Endothelial cell of umbilical vein (primary cell): ENCODE results near the gene IL17REL. TPM values are rescaled to one million over a fixed set of nuclear protein-coding genes. Genes with fewer than 3 reads are reported as not detected.

Experiments
- BruUV-seq: library from RNA; stranded (reverse); fragments of 400-500 nt; replicated peaks from 2 replicates; lab custom pipeline; 2021; lab: Mats Ljungman, UMichigan
- CTCF ChIA-PET: fragments of 300-600, 350-600 bp; sonication (Branson Sonifier 250); formaldehyde crosslinking; loops from one replicate; lab custom pipeline; 2021; ENCODE audit warnings: antibody characterized with exemption, inconsistent platforms; lab: Charles Lee
- POLR2A ChIA-PET: fragments of 300-600, 350-600 bp; sonication (Branson Sonifier 250); formaldehyde crosslinking; loops from one replicate; lab custom pipeline; 2021; ENCODE audit warnings: antibody characterized with exemption, inconsistent platforms; lab: Charles Lee
- DNase-seq: peaks from one replicate; pipeline ENCODE4 v3.0.0-alpha.2; 2011; ENCODE audit warnings: low read depth, low spot score
- FAIRE-seq: peaks from 2 replicates; lab custom pipeline; 2011; peaks lifted over from hg19 to GRCh38; lab: Jason Lieb, UNC
- H2AFZ ChIP-seq: 2 replicates; pipeline ENCODE4 v1.6.0; 2012; ENCODE audit warnings: low read depth, low read length, control low read depth, inconsistent platforms
- H3K27ac ChIP-seq: 2 replicates; pipeline ENCODE4 v1.5.1; 2011; ENCODE audit warnings: low read depth, mild to moderate bottlenecking, control low read depth, low read length, moderate library complexity; ENCODE audit not compliant: insufficient read depth
- H3K27me3 ChIP-seq, 2 experiments: 2 replicates each; pipeline versions ENCODE4 v1.6.0 to v1.6.1; 2011; ENCODE audit warnings: low read length in 2 of 2, mixed read lengths in 1 of 2; ENCODE audit not compliant: control insufficient read depth in 2 of 2, insufficient read depth in 2 of 2
- H3K36me3 ChIP-seq, 2 experiments: 2 replicates in 1 of 2; 3 replicates in 1 of 2; pipeline ENCODE4 v1.5.1; 2011; ENCODE audit warnings: low read length in 2 of 2, mild to moderate bottlenecking in 1 of 2, moderate library complexity in 1 of 2; ENCODE audit not compliant: control insufficient read depth in 2 of 2, insufficient read depth in 2 of 2; ENCODE audit errors: extremely low read depth in 1 of 2
- H3K4me1 ChIP-seq: 3 replicates; pipeline ENCODE4 v1.5.1; 2011; ENCODE audit warnings: mild to moderate bottlenecking, low read length; ENCODE audit not compliant: control insufficient read depth, insufficient read depth; ENCODE audit errors: extremely low read depth
- H3K4me2 ChIP-seq: 2 replicates; pipeline ENCODE4 v1.6.1; 2011; ENCODE audit warnings: low read length, control low read depth, mixed read lengths; ENCODE audit not compliant: insufficient read depth
- H3K4me3 ChIP-seq, 3 experiments: fragments of 200-600 bp in 1 of 3; sonication (generic), shearing (Covaris generic) in 1 of 3; replicated peaks in 1 of 3; 2 replicates each; pipeline ENCODE4 v1.5.1; 2011 to 2016; ENCODE audit warnings: control low read depth in 3 of 3, low read length in 3 of 3, mild to moderate bottlenecking in 2 of 3, inconsistent platforms in 1 of 3, low read depth in 1 of 3, moderate library complexity in 1 of 3; ENCODE audit not compliant: insufficient read depth in 1 of 3
- H3K79me2 ChIP-seq: 2 replicates; pipeline ENCODE4 v1.6.0; 2012; ENCODE audit warnings: low read length, inconsistent platforms; ENCODE audit not compliant: control insufficient read depth, insufficient read depth
- H3K9ac ChIP-seq: replicated peaks from 2 replicates; pipeline ENCODE3; 2011; ENCODE audit warnings: low read length, control low read depth; ENCODE audit not compliant: insufficient read depth; ENCODE audit errors: extremely low read depth
- H3K9me1 ChIP-seq: replicated peaks from 3 replicates; pipeline ENCODE4 v1.6.0; 2011; ENCODE audit warnings: mild to moderate bottlenecking, low read length; ENCODE audit not compliant: control insufficient read depth, insufficient read depth; ENCODE audit errors: extremely low read depth
- H3K9me3 ChIP-seq: replicated peaks from 2 replicates; pipeline ENCODE4 v1.5.1; 2012; ENCODE audit warnings: low read length, inconsistent platforms; ENCODE audit not compliant: control insufficient read depth, insufficient read depth
- H4K20me1 ChIP-seq: replicated peaks from 2 replicates; pipeline ENCODE3; 2011; ENCODE audit warnings: mild to moderate bottlenecking, low read length; ENCODE audit not compliant: control insufficient read depth, insufficient read depth; ENCODE audit errors: extremely low read depth
- EZH2 ChIP-seq: IDR thresholded peaks from 2 replicates; pipeline ENCODE4 v1.6.1; 2012; ENCODE audit warnings: borderline replicate concordance, low read depth, mild to moderate bottlenecking, moderate library complexity, low read length, inconsistent platforms; ENCODE audit not compliant: severe bottlenecking
- FOS ChIP-seq: IDR thresholded peaks from 2 replicates; pipeline ENCODE4 v1.6.1; 2011; ENCODE audit warnings: mild to moderate bottlenecking, low read length, moderate library complexity, borderline replicate concordance; ENCODE audit not compliant: insufficient read depth
- GATA2 ChIP-seq: IDR thresholded peaks from 2 replicates; pipeline ENCODE4 v1.7.0; 2011; ENCODE audit warnings: low read depth, mild to moderate bottlenecking, moderate library complexity, mixed read lengths, low read length; ENCODE audit not compliant: insufficient read length, insufficient read depth
- JUN ChIP-seq: IDR thresholded peaks from 2 replicates; pipeline ENCODE4 v1.6.1; 2011; ENCODE audit warnings: borderline replicate concordance, low read depth; ENCODE audit not compliant: insufficient read length, insufficient read depth
- MAX ChIP-seq: IDR thresholded peaks from 2 replicates; pipeline ENCODE4 v1.6.1; 2011; ENCODE audit not compliant: insufficient read depth, insufficient read length
- MYC ChIP-seq: IDR thresholded peaks from one replicate; pipeline ENCODE4 v1.6.1; 2011; ENCODE audit warnings: mild to moderate bottlenecking, low read depth, low read length
- POLR2A ChIP-seq: IDR thresholded peaks from 2 replicates; pipeline ENCODE4 v1.6.1; 2012; ENCODE audit warnings: low read depth, mild to moderate bottlenecking, control low read depth, low read length
- POLR2AphosphoS5 ChIP-seq: IDR thresholded peaks from 2 replicates; pipeline ENCODE4 v1.6.1; 2012; ENCODE audit warnings: low read depth, mild to moderate bottlenecking, control low read depth, low read length, moderate library complexity; ENCODE audit not compliant: insufficient read depth
- dilution Hi-C: fragments of 300-500 bp; cut with MboI; formaldehyde crosslinking; loops from one replicate; pipeline ENCODE4 v1.15.0; 2019; ENCODE audit warnings: low sequenced_read_pairs; ENCODE audit not compliant: extremely low pct_ligation_motif_present
- intact Hi-C: fragments of 100-400 bp; cut with micrococcal nuclease; formaldehyde crosslinking; loops from one replicate; pipeline ENCODE4 v1.10.0; 2022
- polyA plus RNA-seq, 4 experiments: library from polyadenylated mRNA; depleted of rRNA in 3 of 4; stranded (reverse) in 3 of 4; unstranded in 1 of 4; fragments of >200 nt; gene quantifications; 2 replicates each; pipeline versions ENCODE4 v1.2.1 to v1.2.3, GENCODE V29; 2011 to 2012; ENCODE audit warnings: missing spikeins in 1 of 4
- total RNA-seq: library from RNA; stranded (reverse); gene quantifications from 2 replicates; pipeline ENCODE4 v1.2.3, GENCODE V29; 2021
- TF ChIP-seq, protein P1 (sequence below), 2 donors: IDR thresholded peaks; 1 replicate in 1 of 2; 2 replicates in 1 of 2; pipeline ENCODE4 v1.5.1; 2011; ENCODE audit warnings: low read length in 2 of 2, mild to moderate bottlenecking in 2 of 2, moderate library complexity in 2 of 2, control low read depth in 1 of 2, inconsistent platforms in 1 of 2, low read depth in 1 of 2; ENCODE audit not compliant: insufficient read depth in 1 of 2; ENCODE audit errors: extremely low read depth in 1 of 2

IL17REL gene
- total and polyA plus RNA-seq, 2 donors (not counting 3 experiments of a cell fraction or from before 2014, with no cell fraction given) = 0.06 to 0.15 TPM

DNA sequence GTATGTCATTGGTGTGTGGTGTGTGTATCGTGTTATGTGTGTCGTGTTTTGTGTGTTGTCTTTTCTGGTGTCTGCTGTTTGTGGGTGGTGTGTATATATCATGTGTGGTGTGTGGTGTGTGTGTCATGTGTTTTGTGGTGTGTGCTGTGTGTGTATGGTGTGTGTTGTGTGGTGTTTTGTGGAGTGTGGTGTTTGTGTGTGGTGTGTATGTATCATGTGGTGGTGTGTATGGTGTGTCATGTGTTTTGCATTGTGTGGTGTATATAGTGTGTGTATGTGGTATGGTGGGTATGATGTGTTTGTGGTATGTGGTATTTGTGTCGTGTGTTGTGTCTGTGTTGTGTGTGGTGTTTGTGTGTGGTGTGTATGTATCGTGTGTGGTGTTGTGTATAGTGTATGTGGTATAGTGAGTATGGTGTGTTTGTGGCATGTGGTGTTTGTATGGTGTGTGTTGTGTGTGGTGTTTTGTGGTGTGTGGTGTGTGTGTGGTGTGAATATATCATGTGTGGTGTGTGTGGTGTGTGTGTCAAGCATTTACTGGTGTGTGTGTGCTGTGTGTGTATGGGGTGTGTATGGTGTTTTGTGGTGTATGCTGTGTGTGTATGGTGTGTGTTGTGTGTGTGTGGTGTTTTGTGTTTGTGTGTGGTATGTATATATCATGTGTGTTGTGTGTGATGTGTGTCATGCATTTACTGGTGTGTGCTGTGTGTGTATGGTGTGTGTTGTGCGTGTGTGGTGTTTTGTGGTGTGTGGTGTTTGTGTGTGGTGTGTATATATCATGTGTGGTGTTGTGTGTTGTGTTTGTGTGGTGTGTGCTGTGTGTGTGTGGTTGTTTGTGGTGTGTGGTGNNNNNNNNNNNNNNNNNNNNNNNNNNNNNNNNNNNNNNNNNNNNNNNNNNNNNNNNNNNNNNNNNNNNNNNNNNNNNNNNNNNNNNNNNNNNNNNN is 39.3 kb downstream of the IL17REL start:
- H3K36me3 ChIP-seq = no peaks in the 10 kb centered on the region
- no peak overlapping the region for H3K27ac ChIP-seq
- peaks cover 8% of the 10 kb centered on the region for H3K4me1 ChIP-seq
- ChIA-PET POLR2A (no interaction called here), CTCF (no interaction called here)
- H4K20me1 ChIP-seq = no peaks in the 10 kb centered on the region
- H3K9ac ChIP-seq = no peak overlapping the region
- no TSS peak for BruUV-seq
- no peak overlapping the region for H3K4me3 ChIP-seq
- H3K9me1 ChIP-seq = no peaks in the 10 kb centered on the region
- FAIRE-seq = no peak
- no peak overlapping the region for H3K4me2 ChIP-seq
- H3K79me2 ChIP-seq = no peaks in the 10 kb centered on the region
- dilution Hi-C loops (no loop called here), intact Hi-C loops (loop anchor here (5.0 to 10.0 kb wide), 2 partner anchors 206 to 232 kb away; partner anchors contain the start of gene SELENOO)
- DNase-seq = no peak
- H3K9me3 ChIP-seq = no peaks in the 10 kb centered on the region
- H3K27me3 ChIP-seq = no peaks in the 10 kb centered on the region
- no peak overlapping the region for H2AFZ ChIP-seq
- TF ChIP-seq FOS (no peak), GATA2 (no peak)

DNA sequence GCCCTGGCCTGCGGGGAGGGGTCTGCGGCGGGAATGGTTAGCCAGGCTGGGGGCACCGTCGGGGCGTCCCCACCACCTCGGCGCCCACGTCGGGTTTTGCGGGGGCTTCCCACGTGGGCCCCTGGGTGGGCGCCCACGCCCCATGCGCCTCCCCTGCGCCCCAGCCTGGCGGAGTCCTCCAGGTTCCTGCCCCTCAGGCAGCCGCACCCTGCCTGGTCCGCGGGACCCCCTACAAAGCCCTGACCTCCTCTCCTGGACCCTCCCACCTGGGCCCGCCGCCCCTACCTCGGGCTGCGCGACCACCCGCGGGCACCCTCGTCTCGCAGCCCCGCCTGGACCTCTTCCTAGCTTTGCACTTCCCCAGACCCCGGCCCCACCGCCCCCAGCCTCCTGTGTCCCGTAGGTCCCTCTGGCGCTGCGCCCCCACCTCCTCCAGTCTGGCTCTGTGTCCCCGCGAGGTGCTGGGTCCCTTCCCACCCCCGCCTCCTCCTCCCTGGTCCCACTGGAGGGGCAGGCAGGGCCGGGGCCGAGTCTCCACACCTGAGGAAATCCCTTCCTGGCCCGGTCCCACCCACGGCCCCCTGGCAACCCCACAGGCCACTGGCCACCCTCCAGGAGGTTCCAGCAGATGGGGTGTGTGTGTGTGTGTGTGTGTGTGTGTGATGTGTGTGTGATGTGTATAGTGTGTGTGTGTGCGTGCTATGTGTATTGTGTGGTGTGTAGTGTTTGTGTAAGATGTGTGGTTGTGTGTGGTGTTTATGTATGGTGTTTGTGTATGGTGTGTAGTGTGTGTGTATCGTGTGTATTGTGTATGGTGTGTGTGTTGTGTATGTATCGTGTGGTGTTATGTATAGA is 40.2 kb downstream of the IL17REL start:
- no peaks in the 10 kb centered on the region for H3K9me3 ChIP-seq
- H3K9me1 ChIP-seq = no peaks in the 10 kb centered on the region
- DNase-seq = no peak
- dilution Hi-C loops = no loop called here
- H3K4me1 ChIP-seq = peaks cover 8% of the 10 kb centered on the region
- no peaks in the 10 kb centered on the region for H3K79me2 ChIP-seq
- H3K27ac ChIP-seq = no peak overlapping the region
- H3K9ac ChIP-seq = no peak overlapping the region
- ChIA-PET CTCF (interaction anchor here (0.6 to 1.8 kb wide), 2 partner anchors 11 to 58 kb away, joined by 3 to 5 read pairs; no protein-coding TSS in a partner anchor), POLR2A (interaction anchor here (0.7 to 1.4 kb wide), 2 partner anchors 10 to 139 kb away, joined by 3 to 8 read pairs; no protein-coding TSS in a partner anchor)
- FAIRE-seq = no peak
- H3K36me3 ChIP-seq = no peaks in the 10 kb centered on the region
- intact Hi-C loops = loop anchor here (5.0 to 10.0 kb wide), 2 partner anchors 205 to 232 kb away; partner anchors contain the start of gene SELENOO
- no peaks in the 10 kb centered on the region for H4K20me1 ChIP-seq
- BruUV-seq = no TSS peak
- no peak overlapping the region for H3K4me3 ChIP-seq
- H3K4me2 ChIP-seq = no peak overlapping the region
- TF ChIP-seq MAX (no peak), EZH2 (no peak), GATA2 (no peak), POLR2AphosphoS5 (no peak), POLR2A (no peak), MYC (no peak), JUN (no peak), FOS (no peak)
- TF ChIP-seq, protein P1, sequence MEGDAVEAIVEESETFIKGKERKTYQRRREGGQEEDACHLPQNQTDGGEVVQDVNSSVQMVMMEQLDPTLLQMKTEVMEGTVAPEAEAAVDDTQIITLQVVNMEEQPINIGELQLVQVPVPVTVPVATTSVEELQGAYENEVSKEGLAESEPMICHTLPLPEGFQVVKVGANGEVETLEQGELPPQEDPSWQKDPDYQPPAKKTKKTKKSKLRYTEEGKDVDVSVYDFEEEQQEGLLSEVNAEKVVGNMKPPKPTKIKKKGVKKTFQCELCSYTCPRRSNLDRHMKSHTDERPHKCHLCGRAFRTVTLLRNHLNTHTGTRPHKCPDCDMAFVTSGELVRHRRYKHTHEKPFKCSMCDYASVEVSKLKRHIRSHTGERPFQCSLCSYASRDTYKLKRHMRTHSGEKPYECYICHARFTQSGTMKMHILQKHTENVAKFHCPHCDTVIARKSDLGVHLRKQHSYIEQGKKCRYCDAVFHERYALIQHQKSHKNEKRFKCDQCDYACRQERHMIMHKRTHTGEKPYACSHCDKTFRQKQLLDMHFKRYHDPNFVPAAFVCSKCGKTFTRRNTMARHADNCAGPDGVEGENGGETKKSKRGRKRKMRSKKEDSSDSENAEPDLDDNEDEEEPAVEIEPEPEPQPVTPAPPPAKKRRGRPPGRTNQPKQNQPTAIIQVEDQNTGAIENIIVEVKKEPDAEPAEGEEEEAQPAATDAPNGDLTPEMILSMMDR (IDR thresholded peaks at IDR 0.05; ENCODE audit: extremely low read depth in 1 of 2, insufficient read depth in 1 of 2, low read depth in 1 of 2, low read length in 2 of 2) = no peak
- H2AFZ ChIP-seq = no peak overlapping the region
- H3K27me3 ChIP-seq = no peaks in the 10 kb centered on the region
